GM18867 (cell line): Measurements from ENCODE around the gene MUC13.

Experiments
- ATAC-seq: cut with Tn5 transposase; IDR thresholded peaks from one replicate; pipeline ENCODE4 v1.9.1; 2021; ENCODE audit warnings: mild to moderate bottlenecking, moderate library complexity; ENCODE audit not compliant: unreplicated experiment

Gene MUC13

GRCh38 chr3:124879337-124879680 is 55.2 kb downstream of the MUC13 start:
- ATAC-seq = no peak

- ATAC-seq = no peak
Measured at GRCh38 chr3:124878561-124879336, 55.8 kb downstream of the MUC13 start.

GRCh38 chr3:124877674-124878073 is 56.9 kb downstream of the MUC13 start:
- ATAC-seq = no peak

GRCh38 chr3:124876401-124876878 is 58.1 kb downstream of the MUC13 start:
- no peak for ATAC-seq

- no peak for ATAC-seq
Measured at GRCh38 chr3:124873226-124873625, 61.3 kb downstream of the MUC13 start.

- ATAC-seq = no peak
Measured at GRCh38 chr3:124867511-124867910, 67.0 kb downstream of the MUC13 start.

GRCh38 chr3:124862006-124862405 is 72.5 kb downstream of the MUC13 start:
- no peak for ATAC-seq

- no peak for ATAC-seq
Measured at GRCh38 chr3:124861041-124861440, 73.5 kb downstream of the MUC13 start.

GRCh38 chr3:124860599-124860998 is 74.0 kb downstream of the MUC13 start:
- no peak for ATAC-seq

- ATAC-seq = no peak
Measured at GRCh38 chr3:124859025-124859424, 75.5 kb downstream of the MUC13 start.

GRCh38 chr3:124858275-124858674 is 76.3 kb downstream of the MUC13 start:
- ATAC-seq = no peak

GRCh38 chr3:124856677-124857076 is 77.9 kb downstream of the MUC13 start:
- ATAC-seq = no peak
